ENCODE results near the gene MPRIP. TPM values are rescaled to one million over a fixed set of nuclear protein-coding genes. Genes with fewer than 3 reads are reported as not detected.

The MPRIP gene
- total and polyA plus RNA-seq, 2 of the 13 experiments (the other 11 are each of a cell fraction or from before 2014, with no cell fraction given): 50.2 to 52.4 TPM

GRCh38 chr17:17205368-17206123, 163.3 kb downstream of the MPRIP start (continued):
- TF ChIP-seq ZBTB3 (CRISPR knock-in tag; IDR thresholded peaks at IDR 0.05; ENCODE audit: borderline replicate concordance, low read depth): no peak
- TF ChIP-seq CBX1 (IDR thresholded peaks at IDR 0.05; ENCODE audit: low read depth): no peak
- no peak for TF ChIP-seq ZNF12 (CRISPR knock-in tag; IDR thresholded peaks at IDR 0.05)
- TF ChIP-seq ZNF740 (CRISPR knock-in tag; IDR thresholded peaks at IDR 0.05): no peak
- no peak for TF ChIP-seq CEBPG (CRISPR knock-in tag; IDR thresholded peaks at IDR 0.05)
- TF ChIP-seq HHEX (CRISPR knock-in tag; IDR thresholded peaks at IDR 0.05): no peak
- 0 out of 2 replicates have a peak, but pooled peaks have one; percentile 3 for TF ChIP-seq ZBTB33 (CRISPR knock-in tag; IDR thresholded peaks at IDR 0.05)
- TF ChIP-seq ZNF614 (CRISPR knock-in tag; IDR thresholded peaks at IDR 0.05; ENCODE audit: borderline replicate concordance): 0 out of 2 replicates have a peak, but pooled peaks have one; percentile 30
- no peak for TF ChIP-seq KLF16 (CRISPR knock-in tag; IDR thresholded peaks at IDR 0.05)
- no peak; the same call in 1 of the 2 replicates for TF ChIP-seq HOXA7 (CRISPR knock-in tag; IDR thresholded peaks at IDR 0.05)
- no peak for TF ChIP-seq CBFB (CRISPR knock-in tag; IDR thresholded peaks at IDR 0.05)
- peak; percentile 11; the same call in 1 of the 2 replicates for TF ChIP-seq PATZ1 (CRISPR knock-in tag; IDR thresholded peaks at IDR 0.05)
- TF ChIP-seq ONECUT2 (CRISPR knock-in tag; IDR thresholded peaks at IDR 0.05): no peak
- TF ChIP-seq MATR3 (CRISPR knock-in tag; IDR thresholded peaks at IDR 0.05): no peak
- TF ChIP-seq ISL2 (CRISPR knock-in tag; IDR thresholded peaks at IDR 0.05): no peak
- TF ChIP-seq ZNF589 (CRISPR knock-in tag; conservative IDR thresholded peaks at IDR 0.05): no peak
- no peak for TF ChIP-seq ZNF142 (CRISPR knock-in tag; IDR thresholded peaks at IDR 0.05)
- no peak for TF ChIP-seq ZNF468 (CRISPR knock-in tag; IDR thresholded peaks at IDR 0.05)
- no peak for TF ChIP-seq PBX3 (CRISPR knock-in tag; IDR thresholded peaks at IDR 0.05; ENCODE audit: borderline replicate concordance)
